ENCODE measurements around the gene CCDC174.
"Not testable (repeated sequence)": the region's sequence is repeated elsewhere in the genome, so short reads cannot be mapped to it uniquely, and the experiment has no call there.

The CCDC174 gene
- 42.8 to 58.2 reads per million in 2 experiments for total RNA-seq

- DNase-seq (ENCODE audit: low read depth), result peak; percentile 92
These were observed at the start of gene CCDC174 for GRCh38 chr3:14651440-14652251. CCDC174 (plus strand) TSS chr3:14651762; CDS start chr3:14651837, 75 bp downstream.

- no peak for DNase-seq (ENCODE audit: low read depth)
These were observed 49.4 kb upstream of the CCDC174 start for GRCh38 chr3:14602006-14602803.

GRCh38 chr3:14602804-14603644 is 48.5 kb upstream of the CCDC174 start:
- DNase-seq (ENCODE audit: low read depth), result no peak

GRCh38 chr3:14605067-14605466 is 46.5 kb upstream of the CCDC174 start:
- DNase-seq (ENCODE audit: low read depth), result no peak

GRCh38 chr3:14605744-14606143 is 45.8 kb upstream of the CCDC174 start:
- no peak for DNase-seq (ENCODE audit: low read depth)

DNA sequence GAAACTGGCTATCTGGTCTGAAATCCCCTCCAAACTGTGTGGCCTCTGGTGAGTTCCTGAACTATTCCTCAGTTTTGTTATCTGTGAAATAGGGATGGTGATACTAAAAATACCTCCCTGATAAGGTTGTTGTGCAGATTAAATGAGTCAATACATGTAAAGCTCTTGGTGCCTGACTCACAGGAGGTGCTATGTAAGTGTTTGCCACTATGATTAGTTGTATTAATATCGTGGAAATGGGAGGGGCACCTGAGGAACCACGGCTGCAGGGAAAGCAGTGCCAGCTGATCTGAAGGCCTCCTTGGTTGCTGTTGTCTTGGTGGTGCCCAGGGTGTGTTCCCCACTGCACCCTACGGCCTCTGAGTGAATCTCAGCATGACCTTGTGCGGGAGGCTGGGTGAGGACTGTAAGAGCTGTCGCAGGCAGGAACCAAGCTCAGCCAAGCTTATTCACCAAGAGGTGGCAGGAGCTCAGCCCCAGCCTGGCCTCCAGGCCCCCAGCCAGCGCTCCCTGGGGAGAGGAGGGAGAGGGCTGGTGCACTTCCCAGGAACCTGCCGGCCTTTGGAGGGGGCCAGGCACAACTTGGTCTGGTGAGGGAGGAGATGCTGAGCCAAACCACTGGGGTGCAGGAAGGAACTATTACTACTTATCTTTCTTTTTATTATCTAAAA is 44.8 kb upstream of the CCDC174 start:
- DNase-seq (ENCODE audit: low read depth), result no peak

GRCh38 chr3:14608298-14608697 is 43.3 kb upstream of the CCDC174 start:
- no peak for DNase-seq (ENCODE audit: low read depth)

GRCh38 chr3:14609058-14609457 is 42.5 kb upstream of the CCDC174 start:
- DNase-seq (ENCODE audit: low read depth), result not testable (repeated sequence)

DNA sequence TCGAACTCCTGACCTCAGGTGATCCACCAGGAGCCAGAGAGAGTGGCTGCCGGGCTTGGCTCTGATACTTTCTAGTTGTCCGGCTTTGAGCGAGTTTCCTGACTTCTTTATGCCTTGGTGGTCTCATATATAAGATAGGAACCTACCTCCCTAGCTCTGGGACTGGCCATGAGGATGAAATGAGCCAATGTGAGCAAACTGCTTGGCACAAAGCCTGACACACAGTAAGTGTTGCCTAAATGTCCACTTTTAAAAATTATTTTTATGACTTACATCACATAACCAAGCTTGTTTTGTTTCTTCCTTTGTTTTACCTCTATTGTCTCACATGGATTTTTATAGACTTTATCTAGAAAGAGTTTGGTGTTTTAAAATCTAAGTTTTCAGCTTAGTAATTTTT is 42.1 kb upstream of the CCDC174 start:
- DNase-seq (ENCODE audit: low read depth), result no peak

DNA sequence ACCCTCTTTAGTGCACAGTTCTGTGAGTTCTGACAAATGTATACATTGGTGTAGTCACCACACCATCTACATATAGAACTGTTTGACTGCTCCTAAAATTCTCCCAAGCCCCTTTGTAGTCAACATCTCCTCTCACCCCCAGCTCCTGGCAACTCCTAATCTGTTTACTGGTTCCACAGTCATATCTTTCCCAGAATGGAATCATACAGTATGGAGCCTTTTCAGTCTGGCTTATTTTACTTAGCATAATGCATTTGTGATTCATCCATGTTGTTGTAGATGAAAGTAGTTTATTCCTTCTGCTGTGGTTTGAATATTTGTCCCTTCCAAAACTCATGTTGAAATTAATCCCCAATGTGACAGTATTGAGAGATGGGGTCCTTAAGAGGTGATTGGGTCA is 41.6 kb upstream of the CCDC174 start:
- no peak for DNase-seq (ENCODE audit: low read depth)

DNA sequence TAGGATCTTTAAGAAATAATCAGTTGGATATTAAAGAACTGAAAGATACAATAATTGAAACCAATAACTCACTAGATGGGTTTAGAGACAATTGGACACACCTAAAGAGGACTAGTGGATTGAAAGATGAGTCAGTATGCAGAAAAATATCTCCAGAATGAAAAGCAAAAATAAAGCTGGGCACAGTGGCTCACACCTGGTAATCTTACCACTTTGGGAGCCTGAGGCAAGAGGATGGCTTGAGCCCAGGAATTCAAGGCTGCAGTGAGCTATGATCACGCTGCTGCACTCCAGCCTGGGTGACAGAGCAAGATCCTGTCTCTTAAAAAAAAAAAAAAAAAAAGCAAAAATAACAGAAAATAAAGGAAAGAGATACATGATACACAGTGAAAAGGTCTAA is 37.4 kb upstream of the CCDC174 start:
- DNase-seq (ENCODE audit: low read depth), result no peak

- DNase-seq (ENCODE audit: low read depth), result no peak
These were observed 36.7 kb upstream of the CCDC174 start for GRCh38 chr3:14614862-14615261.

GRCh38 chr3:14616606-14617507 is 34.7 kb upstream of the CCDC174 start:
- no peak for DNase-seq (ENCODE audit: low read depth)

- no peak for DNase-seq (ENCODE audit: low read depth)
These were observed 34.0 kb upstream of the CCDC174 start for GRCh38 chr3:14617508-14618023.

DNA sequence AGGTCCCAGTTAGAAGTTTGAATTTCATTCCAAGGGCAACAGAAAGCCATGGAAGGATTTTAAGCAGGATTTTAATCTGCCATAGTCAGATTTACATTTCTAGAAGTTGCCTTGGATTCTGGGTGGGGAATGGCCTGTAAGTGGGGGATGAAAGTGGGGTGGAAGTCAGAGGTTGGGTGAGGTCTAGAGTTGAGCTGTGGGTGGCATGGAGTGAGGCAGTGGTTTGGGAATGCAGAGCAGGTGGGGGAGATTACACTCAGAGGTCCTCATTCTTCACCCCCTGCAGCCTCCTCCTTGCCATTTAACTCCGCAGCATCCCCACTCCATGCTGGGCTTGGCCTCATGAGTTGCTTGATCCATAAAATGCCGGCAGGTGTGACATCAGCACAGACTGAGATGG is 32.0 kb upstream of the CCDC174 start:
- DNase-seq (ENCODE audit: low read depth), result no peak

GRCh38 chr3:14620512-14620911 is 31.1 kb upstream of the CCDC174 start:
- no peak for DNase-seq (ENCODE audit: low read depth)

GRCh38 chr3:14621093-14621492 is 30.5 kb upstream of the CCDC174 start:
- DNase-seq (ENCODE audit: low read depth), result no peak

DNA sequence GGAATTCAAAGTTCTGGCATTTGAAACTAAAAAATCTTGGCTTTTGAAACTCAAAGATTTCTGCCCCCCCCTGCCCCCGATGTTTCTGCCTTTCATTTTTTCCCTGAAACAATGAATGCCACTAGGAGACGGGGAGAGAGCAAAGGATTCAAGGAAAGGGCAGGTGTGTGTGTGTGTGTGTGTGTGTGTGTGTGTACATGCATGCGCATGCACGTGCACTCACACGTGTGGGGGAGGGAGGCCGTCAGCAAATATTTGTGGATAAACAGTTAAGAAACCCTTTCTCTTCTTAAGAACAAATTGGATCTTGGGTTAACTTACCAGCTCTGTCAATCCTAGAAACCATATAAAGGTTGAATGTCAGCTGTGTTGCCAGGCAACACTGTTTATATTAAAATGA is 29.2 kb upstream of the CCDC174 start:
- no peak for DNase-seq (ENCODE audit: low read depth)

DNA sequence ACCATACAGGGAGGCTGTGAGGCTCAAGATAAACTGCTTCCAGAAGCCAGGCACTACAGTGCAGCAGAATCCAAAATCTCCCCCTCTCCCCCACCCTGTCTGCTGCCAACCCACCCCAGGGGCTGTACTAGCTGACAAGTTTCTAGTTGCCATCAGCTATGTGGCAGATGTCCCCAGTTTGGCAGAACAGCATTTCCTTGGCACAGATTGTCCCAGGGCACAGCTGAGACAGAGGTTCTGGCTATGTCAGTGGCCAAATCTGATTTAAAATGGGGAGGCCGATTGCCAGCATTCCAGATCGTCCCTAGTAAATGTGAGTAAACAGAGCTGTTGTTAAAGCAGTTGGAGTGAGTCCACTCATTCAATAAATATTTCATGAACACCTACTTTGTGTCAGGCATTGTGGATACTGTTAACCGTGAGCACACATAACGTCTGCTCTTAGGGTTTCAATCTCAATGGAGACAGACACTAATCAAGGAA is 28.0 kb upstream of the CCDC174 start:
- no peak for DNase-seq (ENCODE audit: low read depth)

DNA sequence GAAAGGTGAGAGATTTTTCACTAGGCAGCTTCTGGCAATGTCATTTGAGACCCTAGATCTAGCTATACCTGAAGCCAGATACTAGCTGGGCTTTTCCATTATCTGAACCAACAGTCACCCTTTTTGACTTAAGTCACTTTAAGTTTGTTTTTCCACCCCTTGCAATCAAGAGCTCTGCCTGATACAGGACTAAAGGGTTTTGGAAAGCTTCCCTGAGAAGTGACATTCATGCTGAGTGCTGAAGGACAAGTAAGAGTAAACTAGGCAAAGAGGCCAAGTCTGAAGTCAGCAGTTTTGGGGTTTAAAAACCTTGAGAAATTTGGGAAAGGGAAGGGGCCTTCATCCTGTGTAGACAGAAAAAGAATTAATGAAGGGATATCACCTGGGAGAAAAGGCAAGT is 27.1 kb upstream of the CCDC174 start:
- no peak for DNase-seq (ENCODE audit: low read depth)
